Occipital lobe (tissue), 2 donors: ENCODE measurements around the gene RIN2. TPM values are rescaled to one million over a fixed set of nuclear protein-coding genes. Genes with fewer than 3 reads are reported as not detected.
"Not testable (repeated sequence)": the region's sequence is repeated elsewhere in the genome, so short reads cannot be mapped to it uniquely, and the experiment has no call there.

Source experiments
- DNase-seq: peaks from one replicate; lab custom pipeline; 2025; lab: John Stamatoyannopoulos, UW
- total RNA-seq: library from RNA; depleted of rRNA; stranded (reverse); fragments of >200 nt; gene quantifications from one replicate; pipeline ENCODE4 v1.2.3, GENCODE V29; 2014

The RIN2 gene
- total RNA-seq, 1 donor from 2014 or later = 20.0 TPM

- DNase-seq = no peak
These were observed 27.3 kb downstream of the RIN2 start for GRCh38 chr20:19785173-19785982.

GRCh38 chr20:19785983-19786285 lies 27.9 kb downstream of the RIN2 start:
- DNase-seq = no peak

- DNase-seq = no peak
These were observed 28.3 kb downstream of the RIN2 start for GRCh38 chr20:19786311-19786710.

- DNase-seq = no peak
These were observed 29.3 kb downstream of the RIN2 start for GRCh38 chr20:19787366-19787765.

GRCh38 chr20:19789009-19789408 lies 31.0 kb downstream of the RIN2 start:
- DNase-seq = no peak

GRCh38 chr20:19789446-19789845 lies 31.4 kb downstream of the RIN2 start:
- DNase-seq = no peak

GRCh38 chr20:19791887-19792286 lies 33.8 kb downstream of the RIN2 start:
- no peak for DNase-seq

GRCh38 chr20:19793716-19794115 lies 35.7 kb downstream of the RIN2 start:
- no peak for DNase-seq

- no peak for DNase-seq
These were observed 36.9 kb downstream of the RIN2 start for GRCh38 chr20:19794941-19795340.

GRCh38 chr20:19799325-19799724 lies 41.3 kb downstream of the RIN2 start:
- DNase-seq = no peak

- DNase-seq = no peak
These were observed 44.0 kb downstream of the RIN2 start for GRCh38 chr20:19802099-19802491.

GRCh38 chr20:19802492-19803158 lies 44.6 kb downstream of the RIN2 start:
- no peak for DNase-seq

- DNase-seq = not testable (repeated sequence)
These were observed 48.2 kb downstream of the RIN2 start for GRCh38 chr20:19806276-19806675.

GRCh38 chr20:19806806-19807190 lies 48.7 kb downstream of the RIN2 start:
- no peak for DNase-seq

- no peak for DNase-seq
These were observed 49.3 kb downstream of the RIN2 start for GRCh38 chr20:19807191-19807945.
